HG03097 (cell line): ENCODE data around the gene CFAP100.

ENCODE experiments used
- ATAC-seq: cut with Tn5 transposase; IDR thresholded peaks from one replicate; pipeline ENCODE4 v1.9.1; 2021; ENCODE audit not compliant: unreplicated experiment, low FRiP score

CFAP100 gene

DNA sequence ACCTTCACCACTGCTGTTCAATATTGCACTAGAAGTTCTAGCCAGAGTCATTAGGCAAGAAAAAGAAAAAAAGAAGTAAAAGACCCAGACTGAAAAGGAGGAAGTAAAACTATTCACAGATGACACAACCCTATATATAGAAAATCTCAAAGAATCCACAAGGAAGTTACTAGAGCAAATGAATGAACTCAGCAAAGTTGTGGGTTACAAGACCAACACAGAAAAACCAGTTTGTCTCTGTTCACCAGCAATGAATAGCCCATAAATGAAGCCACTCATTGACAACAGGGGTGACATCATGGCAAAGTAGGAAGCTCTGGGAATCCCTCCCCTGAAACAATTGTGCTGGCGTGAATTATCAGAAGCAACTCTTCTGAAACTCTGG, 4.6 kb downstream of the CFAP100 start:
- no peak for ATAC-seq

DNA sequence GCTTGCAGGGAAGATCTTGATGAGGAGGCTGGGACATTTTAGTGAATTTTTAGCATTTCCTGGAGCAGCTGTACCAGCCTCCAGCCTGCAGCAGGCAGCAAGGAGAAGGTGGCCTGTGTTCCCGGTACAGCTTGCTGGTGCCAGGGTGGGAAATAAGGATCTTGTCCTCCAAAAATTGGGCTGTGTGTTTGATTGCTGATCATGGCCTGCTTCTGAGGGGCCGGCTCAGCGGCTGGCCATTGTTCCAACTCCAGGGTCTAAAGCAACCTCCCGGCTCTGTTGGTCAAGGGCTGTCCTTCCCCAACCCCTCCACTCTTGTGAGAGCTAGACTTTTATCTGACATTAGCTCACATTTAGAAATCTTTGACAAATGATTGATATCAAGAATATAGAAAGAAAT, 5.0 kb downstream of the CFAP100 start:
- no peak for ATAC-seq

DNA sequence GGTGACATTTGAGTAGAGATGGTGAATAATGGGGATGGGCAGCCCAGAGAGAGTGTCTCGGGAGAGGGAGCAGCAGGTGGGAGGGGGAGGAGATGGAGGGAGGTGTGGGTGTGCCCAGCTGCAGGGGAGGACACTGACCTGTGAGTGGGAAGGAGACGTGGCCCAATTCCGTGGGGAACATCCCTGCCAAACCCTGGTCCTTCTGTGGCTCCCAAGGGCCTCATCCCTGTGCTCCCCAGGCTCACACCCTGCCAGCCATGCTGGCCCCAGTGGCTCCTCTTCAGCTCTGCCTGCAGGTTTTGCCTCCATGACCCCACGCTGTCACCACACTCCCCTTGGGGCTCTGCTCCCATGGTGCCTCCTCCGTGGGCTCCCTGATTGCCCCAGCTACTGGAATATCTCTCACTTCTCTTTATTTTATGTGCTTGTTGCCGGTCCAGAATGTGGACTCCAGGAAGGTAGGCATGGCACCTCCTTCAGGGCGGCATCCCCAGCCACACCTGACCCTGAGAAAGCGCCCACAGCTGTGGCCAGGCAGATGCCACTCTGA, 7.0 kb downstream of the CFAP100 start:
- ATAC-seq: no peak

DNA sequence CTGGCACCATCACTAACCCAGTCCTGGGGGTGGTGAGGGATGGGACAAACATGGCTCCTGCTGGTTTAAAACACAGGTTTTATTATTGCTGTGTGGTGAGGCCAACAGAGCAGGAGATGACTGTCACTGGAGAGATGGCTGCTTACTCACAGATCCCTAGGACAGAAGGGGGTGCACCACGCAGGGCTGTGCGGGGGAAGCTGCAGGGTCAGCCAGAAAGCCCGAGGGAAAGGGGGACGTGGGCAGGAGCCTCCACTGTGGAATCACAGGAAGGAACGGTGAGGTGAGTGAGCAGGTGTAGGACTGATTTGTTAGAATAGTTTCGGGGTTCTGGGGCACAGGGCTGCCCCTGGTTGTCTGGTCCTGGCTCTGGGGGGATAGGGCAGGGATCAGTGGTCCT, 7.5 kb downstream of the CFAP100 start:
- ATAC-seq: no peak

DNA sequence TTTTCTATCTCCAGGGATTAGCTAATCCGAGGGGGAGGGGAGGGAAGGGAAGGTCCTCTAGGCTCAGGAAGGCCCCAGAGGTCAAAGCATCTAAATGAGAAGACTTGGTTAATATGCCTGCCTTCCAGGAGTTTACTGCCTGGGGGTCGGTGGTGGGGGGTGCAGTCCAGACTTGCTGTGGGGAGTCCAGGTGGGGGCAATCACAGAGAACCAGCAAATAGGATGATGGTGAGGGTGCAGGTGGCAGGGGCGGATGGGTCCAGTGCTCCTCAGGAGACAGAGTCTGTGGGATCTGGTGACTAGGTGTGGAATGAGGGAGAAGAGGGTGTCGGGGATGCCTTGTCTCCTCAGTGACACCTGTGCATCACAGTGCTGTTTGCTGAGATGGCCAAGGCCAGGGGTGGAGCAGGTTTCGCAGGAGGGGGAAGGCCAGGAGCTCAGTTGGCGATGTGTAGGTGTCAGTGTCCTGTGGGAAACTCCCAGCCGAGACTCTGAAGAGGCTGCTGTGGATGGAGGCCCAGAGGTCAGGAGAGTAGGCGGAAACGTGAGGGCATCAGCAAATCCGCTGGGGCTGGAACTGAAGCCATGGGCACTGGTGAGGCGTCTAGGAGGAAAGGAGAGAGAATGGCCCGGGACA, 8.1 kb downstream of the CFAP100 start:
- ATAC-seq: no peak

DNA sequence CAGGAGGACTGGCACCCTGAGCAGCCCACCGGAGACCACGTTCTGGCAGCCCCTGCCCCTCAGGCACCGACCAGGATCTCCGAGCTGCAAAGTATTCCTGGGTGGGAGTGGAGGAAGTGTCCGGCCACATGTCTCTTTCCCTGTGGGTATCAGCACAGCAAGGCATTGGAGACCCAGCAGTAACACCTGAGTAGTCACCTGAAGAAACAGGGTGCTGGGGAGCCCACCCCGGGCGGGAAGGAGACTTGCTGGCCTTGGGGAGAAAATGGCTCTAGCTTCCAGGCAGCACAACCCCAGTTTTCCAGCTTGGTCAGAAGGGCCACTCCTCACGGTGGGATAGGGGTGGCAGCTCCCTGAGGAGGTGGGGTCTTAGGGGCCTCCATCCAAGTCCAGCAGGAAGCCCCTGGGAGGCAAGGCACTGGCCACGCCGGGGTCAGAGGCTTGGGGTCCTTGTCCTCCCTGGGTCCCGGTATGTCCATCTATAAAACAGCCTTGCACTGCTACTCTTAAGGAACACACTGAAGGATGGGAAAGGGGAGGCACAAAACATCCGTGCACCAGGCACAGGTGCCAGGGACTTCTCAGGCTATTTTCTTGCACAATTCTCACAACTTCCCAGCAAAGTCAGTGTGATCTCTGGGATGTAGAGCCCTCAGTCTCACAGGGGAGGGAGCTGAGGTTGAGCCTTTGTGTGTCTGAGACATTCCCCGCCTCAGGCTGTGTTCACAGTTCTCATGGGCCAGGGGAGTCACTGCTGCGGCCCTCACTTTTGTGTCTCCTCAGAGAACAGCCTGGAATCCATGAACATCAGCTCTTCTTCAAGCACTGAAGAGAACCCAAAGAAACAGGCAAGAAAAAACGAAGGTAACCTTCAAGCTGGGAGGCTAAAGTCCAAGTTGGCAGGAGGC, 11.9 kb downstream of the CFAP100 start:
- no peak for ATAC-seq

DNA sequence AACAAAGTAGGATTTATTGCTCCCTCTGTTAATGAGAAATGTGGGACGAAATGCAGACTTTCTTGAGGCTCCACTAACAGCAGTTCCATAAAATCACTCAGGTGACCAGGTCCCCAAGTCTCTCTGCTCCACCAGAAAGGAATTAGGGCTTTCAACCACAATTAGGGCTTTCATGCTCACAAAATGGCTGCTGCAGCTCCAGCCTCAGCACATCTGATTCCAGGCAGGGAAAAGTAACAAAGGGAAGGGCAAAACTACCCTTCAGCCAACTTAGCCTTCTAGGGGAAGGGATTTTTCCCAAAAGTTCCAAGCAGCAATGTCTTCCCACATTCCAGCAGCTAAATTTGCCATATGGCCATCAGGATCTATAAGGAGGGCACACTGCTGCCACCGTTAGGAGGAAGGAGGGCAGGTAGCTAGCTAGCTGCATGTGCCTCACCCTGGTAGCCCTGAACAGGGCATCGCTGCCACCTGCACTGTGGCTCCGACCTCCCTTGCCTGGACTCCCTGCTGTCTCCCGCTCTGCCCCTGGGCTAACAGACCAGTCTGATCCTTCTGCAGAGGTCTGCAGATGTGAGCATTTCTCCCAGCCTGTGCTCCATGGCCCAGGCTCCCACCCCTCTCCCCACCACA, 12.8 kb downstream of the CFAP100 start:
- ATAC-seq: no peak

DNA sequence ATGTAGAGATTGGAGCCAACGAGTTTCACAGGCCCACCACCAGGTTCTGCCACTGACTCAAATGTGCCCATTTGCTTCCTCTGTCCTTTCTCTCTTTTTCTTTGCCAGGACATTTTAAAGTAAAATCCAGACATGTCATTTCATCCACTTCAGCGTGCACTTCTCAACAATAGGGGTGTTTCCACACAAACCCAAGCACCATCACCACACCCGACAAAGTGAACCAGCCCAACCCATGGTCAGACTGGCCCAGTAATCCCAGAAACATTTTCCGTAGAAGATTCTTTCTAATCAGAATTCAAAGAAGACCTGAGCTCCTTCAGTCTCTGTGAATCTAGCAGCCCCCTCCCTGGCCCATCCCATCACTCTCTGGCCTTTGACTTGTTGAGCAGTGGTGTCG, 13.4 kb downstream of the CFAP100 start:
- ATAC-seq: no peak

DNA sequence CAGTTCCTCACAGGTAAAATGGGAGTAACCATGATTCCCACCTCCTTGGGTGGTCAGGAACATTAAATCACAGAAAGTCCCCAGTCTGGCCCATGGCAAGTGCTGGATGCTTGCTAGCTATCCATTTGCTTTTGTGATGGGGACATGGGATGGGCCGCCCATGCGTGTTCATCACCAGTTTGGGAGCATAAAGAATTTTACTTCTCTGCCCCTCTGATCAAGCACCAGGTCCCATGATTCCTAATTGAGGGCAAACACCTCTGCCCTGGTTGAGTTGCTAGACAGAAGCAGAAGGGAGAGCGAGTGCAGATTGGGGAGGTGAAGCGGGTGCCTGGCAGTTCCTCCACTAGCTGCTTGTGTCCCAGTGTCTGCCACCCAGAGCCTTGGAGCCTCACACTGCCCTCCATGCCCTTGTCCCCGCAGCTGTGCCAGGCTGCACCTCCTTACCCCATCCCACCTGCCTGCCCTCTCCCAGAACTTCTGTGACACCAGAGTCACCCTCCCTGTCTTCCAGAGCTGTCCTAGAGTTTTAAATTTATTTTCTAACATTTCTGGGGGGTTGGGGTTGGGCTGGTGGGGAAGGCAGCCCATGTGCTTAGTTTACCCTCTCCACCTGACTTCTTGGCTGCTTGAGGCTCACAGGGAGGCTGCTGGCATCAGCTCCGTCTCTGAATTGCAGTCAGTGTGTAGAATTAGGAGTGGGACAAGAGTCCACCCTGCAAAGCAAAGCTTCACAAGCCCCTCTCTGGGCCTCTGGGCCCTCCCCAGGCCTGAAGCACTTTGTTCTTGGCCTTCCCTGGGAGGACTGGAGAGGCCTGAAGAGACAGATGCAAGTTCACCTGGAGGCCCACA, 18.4 kb downstream of the CFAP100 start:
- no peak for ATAC-seq

DNA sequence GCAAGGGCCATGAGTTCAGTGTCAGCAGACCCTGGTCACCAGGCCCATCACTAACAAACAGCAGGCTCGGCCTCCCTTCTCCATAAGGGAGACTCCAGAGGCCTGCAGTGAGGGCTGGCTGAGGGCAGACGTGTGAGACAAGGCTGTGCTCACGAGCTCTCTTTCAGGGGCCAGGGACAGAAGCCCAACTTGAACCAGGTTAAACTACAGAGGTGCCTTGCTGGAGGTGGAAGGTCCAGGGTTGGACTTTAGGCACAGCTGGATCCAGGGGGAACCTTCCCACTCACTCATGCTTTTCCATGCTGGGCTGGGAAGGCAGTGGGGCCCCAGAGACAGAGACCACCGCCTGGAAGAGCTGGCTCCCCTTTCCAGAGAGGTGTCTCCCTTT, 19.0 kb downstream of the CFAP100 start:
- ATAC-seq: no peak

DNA sequence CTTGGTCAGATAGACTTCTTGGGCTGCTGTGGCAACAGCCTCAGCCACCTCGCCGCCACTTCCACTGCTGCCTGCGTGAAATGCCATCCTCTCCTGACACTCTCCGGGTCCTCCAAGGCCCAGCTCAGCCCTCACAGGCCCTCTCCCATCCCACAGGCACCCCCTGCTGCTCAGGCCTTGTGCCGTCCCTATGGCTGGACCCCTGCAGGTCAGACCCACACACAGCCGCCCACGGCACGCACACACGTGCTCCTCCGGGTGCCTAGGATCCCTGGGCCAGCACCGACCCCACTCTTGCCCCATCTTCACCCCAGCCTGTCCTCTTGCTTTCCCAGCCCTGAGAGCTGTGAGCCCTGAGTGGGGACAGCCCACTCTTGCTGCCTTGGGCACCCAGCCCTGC, 19.7 kb downstream of the CFAP100 start:
- ATAC-seq: no peak

DNA sequence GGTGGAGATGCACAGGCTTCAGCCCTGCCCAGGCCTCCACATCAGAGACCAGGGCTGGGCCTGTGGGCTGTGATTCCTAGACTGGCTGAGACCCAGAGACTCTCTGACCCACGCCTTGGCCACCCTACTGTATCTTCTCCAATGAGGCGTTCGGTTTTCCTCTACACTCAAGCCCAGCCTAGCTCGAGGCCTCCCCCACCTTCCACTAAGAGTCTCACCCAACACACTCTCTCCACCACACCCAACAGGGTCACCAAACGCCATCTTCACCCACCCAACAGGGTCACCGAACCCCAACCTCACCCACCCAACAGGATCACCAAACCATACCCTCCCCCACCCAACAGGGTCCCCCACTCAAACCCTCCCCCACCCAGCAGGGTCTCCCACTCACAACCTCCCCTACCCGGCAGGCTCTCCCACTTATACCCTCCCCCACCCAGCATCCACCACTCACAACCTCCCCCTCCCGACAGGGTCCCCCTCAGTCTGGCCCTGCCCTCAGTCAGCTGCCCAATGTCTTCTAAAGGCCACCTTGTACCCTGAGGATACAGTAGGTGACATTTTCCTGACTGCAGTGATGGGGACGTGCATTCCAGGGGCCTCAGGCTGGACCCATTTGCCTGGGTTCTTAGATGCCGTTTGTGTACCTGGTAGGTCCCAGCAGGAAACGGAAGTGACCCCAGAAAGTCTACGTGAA, 20.4 kb downstream of the CFAP100 start:
- no peak for ATAC-seq

DNA sequence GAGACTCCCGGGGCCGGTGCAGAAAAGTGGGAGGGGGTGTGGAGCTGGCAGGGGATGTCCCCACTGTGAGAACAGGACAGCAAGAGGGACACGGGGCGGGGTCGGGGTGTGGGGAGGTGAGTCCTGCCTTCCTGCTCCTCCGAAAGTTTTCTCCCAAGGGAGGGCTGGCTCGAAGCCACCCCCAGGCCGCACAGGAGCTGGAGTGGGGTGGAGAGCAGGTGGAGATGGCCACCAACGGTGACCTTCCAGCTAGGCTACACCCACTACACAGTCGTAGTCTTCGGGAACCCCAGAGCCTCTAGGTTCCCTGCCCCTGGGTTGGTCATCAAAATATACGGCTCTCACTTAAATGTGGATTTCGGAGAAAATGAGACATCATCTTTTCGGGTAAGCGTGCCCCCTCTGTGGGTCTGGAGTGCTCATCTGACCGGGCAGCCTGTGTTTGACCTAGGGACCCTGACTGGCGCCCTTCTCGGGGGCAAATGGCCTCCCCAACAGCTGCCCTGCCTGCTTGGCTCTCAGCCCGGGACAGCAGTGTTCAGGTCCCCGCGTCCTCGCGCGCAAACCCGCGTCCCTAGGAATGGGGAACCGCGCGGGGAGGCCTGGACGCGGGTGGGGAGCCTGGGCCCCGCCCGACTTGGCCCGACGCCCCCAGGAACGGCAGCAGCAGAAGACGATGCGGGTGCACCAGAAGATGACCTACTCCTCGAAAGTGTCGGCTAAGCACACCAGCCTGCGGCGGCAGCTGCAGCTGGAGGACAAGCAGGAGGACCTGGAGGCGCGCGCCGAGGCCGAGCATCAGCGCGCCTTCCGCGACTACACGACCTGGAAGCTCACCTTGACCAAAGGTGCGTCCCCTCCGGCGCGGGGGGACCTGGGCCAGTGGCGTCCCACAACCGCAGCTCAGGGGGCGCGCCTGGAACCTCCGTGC, 21.2 kb downstream of the CFAP100 start:
- ATAC-seq: no peak

DNA sequence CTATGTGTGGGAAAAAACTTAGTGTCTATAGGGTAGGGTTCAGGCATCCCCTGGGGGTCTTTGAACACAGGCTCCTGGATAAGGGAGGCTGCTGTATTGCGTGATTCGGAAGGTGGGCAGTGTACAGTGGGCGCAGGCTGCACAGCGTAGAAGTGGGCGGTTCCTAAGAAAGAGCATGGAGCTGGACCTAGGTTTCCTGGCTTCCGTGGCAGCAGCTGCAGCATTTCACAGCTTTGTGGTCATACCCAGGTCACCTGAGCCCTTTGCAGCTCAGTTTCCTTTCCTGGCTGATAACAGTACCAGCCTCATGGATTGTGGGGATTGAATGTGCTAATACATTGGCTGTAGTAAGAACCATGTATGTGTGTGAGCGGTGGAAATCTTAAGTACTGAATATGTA, 22.2 kb downstream of the CFAP100 start:
- no peak for ATAC-seq

DNA sequence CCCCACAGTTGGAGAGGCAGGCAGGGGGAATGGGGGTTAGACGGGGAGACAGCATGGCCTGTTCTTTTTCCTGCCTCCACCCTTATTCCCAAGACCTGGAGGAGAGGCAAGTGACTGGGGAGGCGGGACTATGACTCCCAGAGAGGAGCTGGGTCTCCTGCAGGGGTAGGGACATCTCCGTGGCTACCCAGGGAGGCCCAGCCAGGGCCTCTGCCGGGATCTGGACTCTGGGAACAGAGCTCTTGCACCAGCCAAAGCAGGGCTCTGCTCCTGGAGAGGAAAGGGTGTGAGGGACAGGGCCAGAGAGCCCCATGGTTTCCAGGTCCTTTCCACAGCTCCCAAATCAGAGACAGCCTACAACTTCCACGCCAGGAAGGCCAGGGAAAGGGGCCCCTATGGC, 22.8 kb downstream of the CFAP100 start:
- no peak for ATAC-seq

DNA sequence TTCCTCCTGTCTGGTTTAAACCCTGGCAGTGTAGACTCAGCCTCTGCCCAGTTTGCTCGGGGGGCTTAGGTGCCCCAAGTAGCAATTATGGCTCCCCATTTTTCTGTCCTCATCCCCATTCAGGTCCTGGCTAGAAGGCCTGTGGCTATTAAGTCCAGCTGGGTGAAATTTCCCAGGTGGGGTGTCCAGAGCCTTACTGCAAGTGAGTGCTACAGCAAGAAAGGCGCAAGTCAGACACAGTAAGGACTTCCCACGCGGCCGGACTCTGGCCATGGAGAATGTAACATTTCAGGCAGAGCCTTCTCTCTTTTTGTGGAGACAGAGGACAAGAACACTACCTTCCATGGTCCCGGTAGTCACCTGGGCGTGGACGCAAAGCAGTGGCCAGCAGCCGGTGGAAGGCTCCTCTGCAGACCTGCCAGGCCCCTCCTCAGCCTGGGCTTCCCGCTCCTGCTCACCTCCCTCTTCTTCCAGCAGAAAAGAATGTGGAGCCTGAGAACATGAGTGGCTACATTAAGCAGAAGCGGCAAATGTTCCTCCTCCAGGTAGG, 23.3 kb downstream of the CFAP100 start:
- no peak for ATAC-seq

DNA sequence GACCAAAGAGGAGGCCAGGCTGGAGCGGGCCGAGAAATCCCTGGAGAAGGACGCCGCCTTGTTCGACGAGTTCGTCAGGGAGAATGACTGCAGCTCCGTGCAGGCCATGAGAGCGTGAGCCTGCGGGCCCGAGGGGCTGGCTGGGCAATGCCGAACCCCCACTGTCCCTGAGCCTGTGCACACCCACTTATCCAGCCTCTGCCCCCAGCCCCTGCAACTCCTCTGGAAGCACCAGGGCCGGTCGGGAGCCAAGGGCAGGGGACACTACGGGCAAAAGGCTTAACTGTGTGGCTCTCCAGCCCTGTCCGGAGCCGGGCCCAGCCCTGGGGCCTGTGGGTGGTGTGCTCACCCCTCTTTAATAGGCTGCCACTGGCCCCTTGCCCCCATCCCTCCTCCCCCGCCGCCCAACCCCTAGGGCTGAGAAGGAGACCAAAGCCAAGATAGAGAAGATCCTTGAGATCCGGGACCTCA, 24.0 kb downstream of the CFAP100 start:
- ATAC-seq: no peak

DNA sequence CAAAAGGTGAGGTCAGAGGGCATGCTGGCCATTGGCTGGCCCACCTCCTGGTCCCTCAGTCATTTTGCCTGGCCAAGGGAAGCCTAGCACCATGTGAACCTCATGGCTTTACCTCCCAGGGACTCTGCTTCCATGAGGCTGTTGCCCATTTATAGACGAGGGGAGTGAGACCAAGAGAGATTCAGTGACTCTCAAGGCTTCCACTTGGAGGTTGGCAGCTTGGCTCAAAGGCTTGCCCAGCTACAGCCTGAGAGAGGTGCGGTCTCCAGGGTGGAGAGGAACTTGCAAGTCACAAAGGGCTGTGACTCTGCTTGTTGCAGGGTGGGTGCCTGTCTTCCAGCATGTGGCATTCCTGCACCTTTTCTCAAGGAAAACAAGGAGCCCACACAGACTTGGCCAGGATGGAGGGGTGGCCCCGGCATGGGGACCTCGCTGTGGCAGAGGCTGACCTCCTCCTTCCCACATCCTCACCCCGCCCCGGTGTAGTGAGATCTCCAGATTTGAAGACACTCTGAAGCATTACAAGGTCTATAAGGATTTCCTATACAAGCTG, 24.5 kb downstream of the CFAP100 start:
- ATAC-seq: no peak
